ENCODE results near the gene MFSD6. TPM values are rescaled to one million over a fixed set of nuclear protein-coding genes. Genes with fewer than 3 reads are reported as not detected.

MFSD6 gene
- total and polyA plus RNA-seq, 2 donors (not counting 1 experiment from before 2014, with no cell fraction given) = 31.4 to 50.8 TPM

GRCh38 chr2:190469771-190470170 is 61.6 kb downstream of the MFSD6 start:
- Histone ChIP-seq H3K4me3 (replicated peaks in 1 of 4; ENCODE audit: control extremely low read depth in 1 of 4, insufficient read depth in 1 of 4, low read depth in 3 of 4, low read length in 4 of 4) (no peak overlapping the region), H3K9me3 (ENCODE audit: control insufficient read depth, insufficient read depth, low read depth, low read length) (no peaks in the 10 kb centered on the region), H4K20me1 (ENCODE audit: control insufficient read depth, extremely low read depth, insufficient read depth, low read length) (no peaks in the 10 kb centered on the region), H2AFZ (ENCODE audit: low read length) (no peak overlapping the region), H3K4me2 (ENCODE audit: extremely low read depth, insufficient read depth, low read length) (peak overlapping the region; percentile 1), H3K9ac (ENCODE audit: insufficient read depth, low read length) (no peak overlapping the region), H3K79me2 (ENCODE audit: control insufficient read depth, insufficient read depth, low read length) (no peaks in the 10 kb centered on the region), H3K36me3 (ENCODE audit: control insufficient read depth, insufficient read depth, low read length) (no peaks in the 10 kb centered on the region), H3K27me3 (ENCODE audit: control insufficient read depth, insufficient read depth, low read length) (no peaks in the 10 kb centered on the region), H3K4me1 (ENCODE audit: control insufficient read depth, extremely low read depth, insufficient read depth, low read length) (peaks cover 16% of the 10 kb centered on the region), H3K27ac (ENCODE audit: insufficient read depth, low read length) (peak overlapping the region; percentile 15)
- TF ChIP-seq EZH2 (IDR thresholded peaks at IDR 0.05; ENCODE audit: low read length, missing control alignments) (no peak), CTCF (conservative IDR thresholded peaks at IDR 0.05 in 1 of 2, IDR thresholded peaks at IDR 0.05 in 1 of 2; ENCODE audit: low read depth in 1 of 2, low read length in 2 of 2) (no peak)
- DNase-seq (ENCODE audit: low read depth in 2 of 2) = peak; percentile 29 to 74

DNA sequence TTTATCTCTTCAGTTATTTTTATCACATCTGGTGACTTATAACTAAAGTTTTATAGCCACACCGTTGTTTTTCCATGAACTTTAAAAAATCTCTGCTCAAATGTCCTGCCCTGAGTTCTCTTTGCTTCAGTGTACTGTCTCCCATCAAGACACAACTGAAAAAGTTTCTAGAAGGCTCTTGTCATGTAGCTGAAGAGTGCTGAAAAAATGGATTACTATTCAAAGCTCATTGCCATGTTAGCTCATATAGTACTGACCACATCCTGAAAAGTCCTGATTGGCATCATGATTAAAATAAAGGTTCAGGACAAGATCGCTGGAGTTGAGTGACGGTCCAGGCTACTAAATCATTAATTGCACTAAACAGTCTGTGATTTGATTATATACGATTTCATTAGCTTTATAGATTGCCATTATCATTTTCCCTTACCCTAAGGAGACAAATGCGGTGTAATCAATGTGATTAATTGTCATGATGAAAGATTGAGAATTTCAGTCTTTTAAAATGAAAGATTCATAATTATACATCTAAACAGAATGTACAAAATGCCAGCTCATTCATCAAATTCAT is 62.2 kb downstream of the MFSD6 start:
- DNase-seq (ENCODE audit: low read depth in 2 of 2) = no peak
- Histone ChIP-seq H3K27ac (ENCODE audit: insufficient read depth, low read length) (no peak overlapping the region), H3K79me2 (ENCODE audit: control insufficient read depth, insufficient read depth, low read length) (no peaks in the 10 kb centered on the region), H3K4me3 (replicated peaks in 1 of 4; ENCODE audit: control extremely low read depth in 1 of 4, insufficient read depth in 1 of 4, low read depth in 3 of 4, low read length in 4 of 4) (no peak overlapping the region), H2AFZ (ENCODE audit: low read length) (no peak overlapping the region), H3K4me1 (ENCODE audit: control insufficient read depth, extremely low read depth, insufficient read depth, low read length) (peaks cover 16% of the 10 kb centered on the region), H4K20me1 (ENCODE audit: control insufficient read depth, extremely low read depth, insufficient read depth, low read length) (no peaks in the 10 kb centered on the region), H3K4me2 (ENCODE audit: extremely low read depth, insufficient read depth, low read length) (no peak overlapping the region), H3K9me3 (ENCODE audit: control insufficient read depth, insufficient read depth, low read depth, low read length) (no peaks in the 10 kb centered on the region), H3K36me3 (ENCODE audit: control insufficient read depth, insufficient read depth, low read length) (no peaks in the 10 kb centered on the region), H3K9ac (ENCODE audit: insufficient read depth, low read length) (no peak overlapping the region), H3K27me3 (ENCODE audit: control insufficient read depth, insufficient read depth, low read length) (no peaks in the 10 kb centered on the region)
- TF ChIP-seq CTCF (conservative IDR thresholded peaks at IDR 0.05 in 1 of 2, IDR thresholded peaks at IDR 0.05 in 1 of 2; ENCODE audit: low read depth in 1 of 2, low read length in 2 of 2) = no peak
- TF ChIP-seq EZH2 (IDR thresholded peaks at IDR 0.05; ENCODE audit: low read length, missing control alignments) = no peak

DNA sequence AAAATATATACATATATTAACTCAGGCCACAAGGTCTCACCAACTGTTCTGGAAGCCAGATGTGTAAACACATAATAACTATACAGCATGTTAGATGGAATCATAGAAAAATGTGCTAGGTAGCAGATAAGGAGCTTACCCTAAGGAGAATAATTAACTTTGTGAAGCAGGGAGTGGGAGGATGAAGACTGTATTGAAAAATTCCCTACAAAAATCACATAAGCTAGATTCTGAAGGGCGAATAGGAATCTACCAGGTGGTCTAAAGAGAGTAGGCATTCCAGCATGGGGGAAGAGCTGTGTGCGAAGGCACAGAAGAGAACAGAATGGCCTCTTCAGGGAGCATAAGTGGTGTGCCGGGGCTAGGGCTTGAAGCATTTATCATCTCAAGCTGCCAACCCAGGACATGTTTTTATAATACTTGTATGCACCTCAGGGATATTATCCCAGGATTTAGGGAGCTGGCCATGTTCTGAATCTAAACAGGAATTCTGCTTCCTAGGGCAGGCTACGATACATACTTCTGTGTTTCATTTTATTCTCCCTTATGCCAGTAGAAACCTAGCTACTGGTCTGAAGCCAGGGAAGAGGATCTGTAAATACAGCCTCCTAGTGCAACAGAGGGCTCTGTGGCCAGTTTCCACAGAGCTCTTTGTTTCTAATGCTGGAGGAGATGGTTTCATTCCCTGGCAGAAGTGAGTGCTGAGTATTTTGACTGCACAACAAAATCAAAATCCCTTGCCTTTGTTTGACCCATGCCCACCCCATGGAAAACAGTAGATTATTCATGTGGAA is 69.7 kb downstream of the MFSD6 start:
- Histone ChIP-seq H3K4me2 (ENCODE audit: extremely low read depth, insufficient read depth, low read length) (no peak overlapping the region), H4K20me1 (ENCODE audit: control insufficient read depth, extremely low read depth, insufficient read depth, low read length) (no peaks in the 10 kb centered on the region), H3K36me3 (ENCODE audit: control insufficient read depth, insufficient read depth, low read length) (no peaks in the 10 kb centered on the region), H3K27me3 (ENCODE audit: control insufficient read depth, insufficient read depth, low read length) (no peaks in the 10 kb centered on the region), H3K9ac (ENCODE audit: insufficient read depth, low read length) (no peak overlapping the region), H3K27ac (ENCODE audit: insufficient read depth, low read length) (no peak overlapping the region), H2AFZ (ENCODE audit: low read length) (no peak overlapping the region), H3K4me1 (ENCODE audit: control insufficient read depth, extremely low read depth, insufficient read depth, low read length) (no peaks in the 10 kb centered on the region), H3K9me3 (ENCODE audit: control insufficient read depth, insufficient read depth, low read depth, low read length) (no peaks in the 10 kb centered on the region), H3K4me3 (replicated peaks in 1 of 4; ENCODE audit: control extremely low read depth in 1 of 4, insufficient read depth in 1 of 4, low read depth in 3 of 4, low read length in 4 of 4) (no peak overlapping the region), H3K79me2 (ENCODE audit: control insufficient read depth, insufficient read depth, low read length) (no peaks in the 10 kb centered on the region)
- TF ChIP-seq CTCF (conservative IDR thresholded peaks at IDR 0.05 in 1 of 2, IDR thresholded peaks at IDR 0.05 in 1 of 2; ENCODE audit: low read depth in 1 of 2, low read length in 2 of 2) = no peak
- TF ChIP-seq EZH2 (IDR thresholded peaks at IDR 0.05; ENCODE audit: low read length, missing control alignments) = no peak
- DNase-seq (ENCODE audit: low read depth in 2 of 2) = peak in 1 of 2 donors; percentile 8
